Mesenchymal stem cell (in vitro differentiated cells and primary cell): ENCODE measurements around the gene ERBB4.
A peak's percentile ranks its signal among the peaks of the same experiment; 100 is the strongest.

ENCODE experiments used
- DNase-seq: peaks from one replicate; pipeline ENCODE4 v3.0.0-alpha.2; 2013
- H2AFZ ChIP-seq: one replicate; pipeline ENCODE4 v1.6.1; 2013; ENCODE audit warnings: low read depth, mild to moderate bottlenecking, control low read depth, inconsistent platforms, low read length, moderate library complexity
- H2AK5ac ChIP-seq: 2 replicates; pipeline ENCODE4 v1.6.1; 2013; ENCODE audit warnings: low read length, moderate library complexity, mild to moderate bottlenecking, inconsistent platforms; ENCODE audit not compliant: severe bottlenecking
- H2BK120ac ChIP-seq: one replicate; pipeline ENCODE4 v1.6.1; 2013; ENCODE audit warnings: low read depth, mild to moderate bottlenecking, inconsistent platforms, low read length, moderate library complexity
- H2BK12ac ChIP-seq, 2 experiments: one replicate each; pipeline ENCODE4 v1.6.1; 2013; ENCODE audit warnings: inconsistent platforms in 2 of 2, low read length in 2 of 2, mild to moderate bottlenecking in 2 of 2, moderate library complexity in 2 of 2, control low read depth in 1 of 2
- H2BK15ac ChIP-seq: one replicate; pipeline ENCODE4 v1.6.1; 2013; ENCODE audit warnings: mild to moderate bottlenecking, low read depth, inconsistent platforms; ENCODE audit not compliant: poor library complexity, severe bottlenecking
- H2BK5ac ChIP-seq: 2 replicates; pipeline ENCODE4 v1.6.1; 2013; ENCODE audit warnings: low read depth, mild to moderate bottlenecking, low read length, control low read depth, inconsistent platforms; ENCODE audit not compliant: poor library complexity, severe bottlenecking
- H3K14ac ChIP-seq, 2 experiments: one replicate each; pipeline ENCODE4 v1.6.1; 2013; ENCODE audit warnings: inconsistent platforms in 2 of 2, low read length in 2 of 2, control low read depth in 1 of 2, mild to moderate bottlenecking in 1 of 2, moderate library complexity in 1 of 2
- H3K18ac ChIP-seq, 2 experiments: one replicate each; pipeline ENCODE4 v1.6.1; 2013; ENCODE audit warnings: inconsistent platforms in 2 of 2, low read length in 2 of 2, control low read depth in 1 of 2, low read depth in 1 of 2, mild to moderate bottlenecking in 1 of 2
- H3K23ac ChIP-seq, 2 experiments: one replicate each; pipeline ENCODE4 v1.6.1; 2013; ENCODE audit warnings: inconsistent platforms in 2 of 2, low read length in 2 of 2, mild to moderate bottlenecking in 2 of 2, moderate library complexity in 2 of 2, control low read depth in 1 of 2
- H3K27ac ChIP-seq: 2 replicates; pipeline ENCODE4 v1.5.1; 2013; ENCODE audit warnings: mild to moderate bottlenecking, moderate library complexity, low read length, control low read depth, inconsistent platforms; ENCODE audit not compliant: poor library complexity, severe bottlenecking
- H3K27me3 ChIP-seq, 2 experiments: 2 replicates each; pipeline versions ENCODE4 v1.6.1 to v1.7.0; 2013; ENCODE audit warnings: low read length in 2 of 2, mild to moderate bottlenecking in 2 of 2, moderate library complexity in 2 of 2, control low read depth in 1 of 2, inconsistent platforms in 1 of 2; ENCODE audit not compliant: control insufficient read depth in 1 of 2, insufficient read depth in 1 of 2
- H3K36me3 ChIP-seq, 2 experiments: 2 replicates each; pipeline versions ENCODE4 v1.6.1 to v1.7.0; 2013; ENCODE audit warnings: low read length in 2 of 2, control low read depth in 1 of 2, inconsistent platforms in 1 of 2, low read depth in 1 of 2, mild to moderate bottlenecking in 1 of 2; ENCODE audit not compliant: insufficient read depth in 2 of 2, control insufficient read depth in 1 of 2
- H3K4ac ChIP-seq, 2 experiments: one replicate each; pipeline ENCODE4 v1.6.1; 2013; ENCODE audit warnings: inconsistent platforms in 2 of 2, low read length in 2 of 2, mild to moderate bottlenecking in 2 of 2, moderate library complexity in 2 of 2, control low read depth in 1 of 2, low read depth in 1 of 2
- H3K4me1 ChIP-seq: 2 replicates; pipeline ENCODE4 v1.6.1; 2013; ENCODE audit warnings: low read depth, low read length, control low read depth; ENCODE audit not compliant: control insufficient read depth, insufficient read depth
- H3K4me2 ChIP-seq: 2 replicates; pipeline ENCODE4 v1.6.1; 2013; ENCODE audit warnings: low read length, mild to moderate bottlenecking, inconsistent platforms; ENCODE audit not compliant: poor library complexity, severe bottlenecking
- H3K4me3 ChIP-seq, 2 experiments: 2 replicates each; pipeline versions ENCODE4 v1.5.1 to v1.7.0; 2013; ENCODE audit warnings: low read length in 2 of 2, mild to moderate bottlenecking in 2 of 2, control low read depth in 1 of 2, low read depth in 1 of 2; ENCODE audit not compliant: insufficient read depth in 1 of 2
- H3K79me1 ChIP-seq: replicated peaks from 2 replicates; pipeline ENCODE4 v1.6.1; 2013; ENCODE audit warnings: mild to moderate bottlenecking, control low read depth, low read length, inconsistent platforms; ENCODE audit not compliant: poor library complexity, severe bottlenecking
- H3K9ac ChIP-seq: 2 replicates; pipeline ENCODE4 v1.7.0; 2013; ENCODE audit warnings: mild to moderate bottlenecking, low read length, moderate library complexity
- H3K9me3 ChIP-seq: 2 replicates; pipeline ENCODE4 v1.7.0; 2013; ENCODE audit warnings: mild to moderate bottlenecking, low read length; ENCODE audit not compliant: control insufficient read depth
- H4K8ac ChIP-seq: one replicate; pipeline ENCODE4 v1.6.1; 2013; ENCODE audit warnings: inconsistent platforms, mild to moderate bottlenecking, low read length, moderate library complexity
- H4K91ac ChIP-seq: one replicate; pipeline ENCODE4 v1.6.1; 2013; ENCODE audit warnings: mild to moderate bottlenecking, low read length, inconsistent platforms
- WGBS: methylation state at CpG from one replicate; pipeline ENCODE4 v1.1.7; 2013; ENCODE audit warnings: mixed read lengths; 5-methylcytosine and 5-hydroxymethylcytosine counted together

Gene ERBB4

DNA sequence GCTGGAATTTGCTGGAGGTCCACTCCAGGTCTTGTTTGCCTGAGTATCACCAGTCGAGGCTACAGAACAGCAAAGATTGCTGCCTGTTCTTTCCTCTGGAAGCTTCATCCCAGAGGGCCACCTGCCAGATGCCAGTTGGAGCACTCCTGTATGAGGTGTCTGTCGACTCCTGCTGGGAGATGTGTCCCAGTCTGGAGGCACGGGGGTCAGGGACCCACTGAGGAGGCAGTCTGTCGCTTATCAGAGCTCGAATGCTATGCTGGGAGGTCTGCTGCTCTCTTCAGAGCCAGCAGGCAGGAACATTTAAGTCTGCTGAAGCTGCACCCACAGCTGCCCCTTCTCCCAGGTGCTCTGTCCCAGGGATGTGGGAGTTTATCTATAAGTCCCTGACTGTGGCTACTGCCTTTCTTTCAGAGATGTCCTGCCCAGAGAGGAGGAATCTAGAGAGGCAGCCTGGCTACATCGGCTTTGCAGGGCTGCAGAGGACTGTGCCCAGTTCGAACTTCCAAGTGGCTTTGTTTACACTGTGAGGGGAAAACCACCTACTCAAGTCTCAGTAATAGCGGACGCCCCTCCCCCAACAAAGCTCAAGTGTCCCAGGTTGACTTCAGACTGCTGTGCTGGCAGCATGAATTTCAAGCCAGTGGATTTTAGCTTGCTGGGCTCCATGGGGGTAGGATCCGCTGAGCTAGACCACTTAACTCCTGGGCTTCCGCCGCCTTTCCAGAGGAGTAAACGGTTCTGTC, 301.1 kb downstream of the ERBB4 start:
- H3K4ac ChIP-seq, result no peak overlapping the region
- no peak overlapping the region for H2AK5ac ChIP-seq
- 74% methylated on average over 13 of the region's 13 CpGs for WGBS
- H4K8ac ChIP-seq, result peak overlapping the region; percentile 4
- no peak overlapping the region for H2BK5ac ChIP-seq
- H3K14ac ChIP-seq, result no peak overlapping the region
- no peak overlapping the region for H2AFZ ChIP-seq
- H3K4me2 ChIP-seq, result no peak overlapping the region
- H3K9me3 ChIP-seq, result no peaks in the 10 kb centered on the region
- no peaks in the 10 kb centered on the region for H3K79me1 ChIP-seq
- H2BK120ac ChIP-seq, result no peak overlapping the region
- no peaks in the 10 kb centered on the region for H3K27me3 ChIP-seq
- no peak overlapping the region for H2BK15ac ChIP-seq
- H3K27ac ChIP-seq, result no peak overlapping the region
- no peak overlapping the region for H4K91ac ChIP-seq
- no peak for DNase-seq
- H3K4me3 ChIP-seq, result no peak overlapping the region
- H3K9ac ChIP-seq, result no peak overlapping the region
- no peak overlapping the region for H3K18ac ChIP-seq
- no peak overlapping the region for H2BK12ac ChIP-seq
- H3K36me3 ChIP-seq, result no peaks in the 10 kb centered on the region
- H3K4me1 ChIP-seq, result no peaks in the 10 kb centered on the region
- no peak overlapping the region for H3K23ac ChIP-seq

DNA sequence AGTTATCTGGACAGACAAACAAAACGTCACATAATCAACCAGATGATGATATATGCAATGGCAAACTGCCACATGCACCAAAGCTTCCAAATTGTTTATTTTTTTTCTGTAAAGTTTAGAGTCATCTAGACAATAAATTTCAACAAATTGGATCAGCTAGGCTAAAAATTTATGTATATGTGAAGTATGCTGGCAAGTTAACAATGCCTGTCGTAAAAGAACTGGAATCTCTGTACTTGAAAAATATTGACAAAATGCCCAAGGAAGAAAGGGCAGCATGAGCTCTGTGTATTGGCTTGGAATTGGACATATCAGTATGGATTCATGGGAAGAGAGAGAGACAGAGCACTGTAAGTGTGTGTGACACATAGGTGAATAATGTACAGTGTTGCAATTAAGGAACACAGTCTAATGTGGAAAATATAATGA, 309.8 kb downstream of the ERBB4 start:
- H3K14ac ChIP-seq, result no peak overlapping the region
- H3K4me2 ChIP-seq, result no peak overlapping the region
- peak; percentile 71 for DNase-seq
- no peak overlapping the region for H2BK12ac ChIP-seq
- no peaks in the 10 kb centered on the region for H3K79me1 ChIP-seq
- no peak overlapping the region for H2BK5ac ChIP-seq
- no peak overlapping the region for H2AK5ac ChIP-seq
- no peak overlapping the region for H2BK120ac ChIP-seq
- no peak overlapping the region for H3K4me3 ChIP-seq
- H3K36me3 ChIP-seq, result no peaks in the 10 kb centered on the region
- no peak overlapping the region for H3K23ac ChIP-seq
- no peak overlapping the region for H3K4ac ChIP-seq
- H3K27ac ChIP-seq, result no peak overlapping the region
- H3K18ac ChIP-seq, result no peak overlapping the region
- no peak overlapping the region for H4K91ac ChIP-seq
- H3K9ac ChIP-seq, result no peak overlapping the region
- H3K9me3 ChIP-seq, result no peaks in the 10 kb centered on the region
- no peaks in the 10 kb centered on the region for H3K4me1 ChIP-seq
- no peak overlapping the region for H2BK15ac ChIP-seq
- no peaks in the 10 kb centered on the region for H3K27me3 ChIP-seq
- no peak overlapping the region for H2AFZ ChIP-seq
- WGBS, result 14% methylated on average over 1 of the region's 2 CpGs
- H4K8ac ChIP-seq, result no peak overlapping the region

DNA sequence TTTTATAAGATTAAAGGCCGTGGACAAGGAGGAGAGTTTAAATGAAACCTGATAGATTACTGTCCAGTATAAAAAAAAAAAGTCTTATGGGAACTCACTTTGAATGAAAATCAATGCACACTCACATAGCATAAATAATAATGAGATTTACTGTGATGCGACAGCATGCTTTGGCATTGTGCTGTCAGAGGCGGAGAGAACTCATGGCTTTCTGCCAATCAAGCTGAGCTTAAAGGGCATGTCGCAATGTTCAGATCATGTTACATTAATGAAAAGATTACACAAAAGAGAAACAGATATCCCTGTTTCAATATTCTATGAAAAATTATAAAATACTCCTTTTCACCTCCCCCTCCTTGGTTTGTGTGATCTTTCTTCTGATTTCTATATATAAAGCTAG, 310.8 kb downstream of the ERBB4 start:
- no peak overlapping the region for H3K4me3 ChIP-seq
- H2AK5ac ChIP-seq, result no peak overlapping the region
- H2BK15ac ChIP-seq, result no peak overlapping the region
- H3K4ac ChIP-seq, result no peak overlapping the region
- no peak overlapping the region for H3K18ac ChIP-seq
- WGBS, result 76% methylated on average over 2 of the region's 4 CpGs
- H3K27me3 ChIP-seq, result no peaks in the 10 kb centered on the region
- no peak overlapping the region for H2BK12ac ChIP-seq
- DNase-seq, result peak; percentile 71
- H2BK120ac ChIP-seq, result no peak overlapping the region
- H2BK5ac ChIP-seq, result no peak overlapping the region
- no peaks in the 10 kb centered on the region for H3K4me1 ChIP-seq
- H3K36me3 ChIP-seq, result no peaks in the 10 kb centered on the region
- no peak overlapping the region for H3K27ac ChIP-seq
- H3K79me1 ChIP-seq, result no peaks in the 10 kb centered on the region
- H3K23ac ChIP-seq, result no peak overlapping the region
- no peak overlapping the region for H3K4me2 ChIP-seq
- H2AFZ ChIP-seq, result no peak overlapping the region
- no peaks in the 10 kb centered on the region for H3K9me3 ChIP-seq
- H4K91ac ChIP-seq, result no peak overlapping the region
- H4K8ac ChIP-seq, result no peak overlapping the region
- peak overlapping the region; percentile 16 for H3K9ac ChIP-seq
- no peak overlapping the region for H3K14ac ChIP-seq

DNA sequence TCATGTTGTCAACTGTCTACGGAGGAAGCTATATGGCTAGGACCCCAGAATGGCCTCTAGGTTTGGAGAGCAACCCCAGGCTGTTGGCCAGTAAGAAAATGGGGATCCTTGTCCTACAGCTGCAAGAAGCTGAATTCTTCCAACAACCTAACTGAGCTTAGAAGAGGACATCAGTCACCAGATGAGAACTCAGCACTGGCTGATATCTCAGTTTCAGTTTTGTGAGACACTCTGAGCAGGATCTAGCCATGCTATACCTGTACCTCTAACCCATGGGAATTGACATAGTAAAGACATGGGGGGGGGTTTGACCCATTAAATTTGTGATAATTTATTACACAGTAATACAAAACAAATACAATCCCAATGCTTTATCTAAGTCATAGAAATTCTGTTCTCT, 312.5 kb downstream of the ERBB4 start:
- H3K4me2 ChIP-seq, result no peak overlapping the region
- H4K8ac ChIP-seq, result no peak overlapping the region
- H2BK5ac ChIP-seq, result no peak overlapping the region
- no peaks in the 10 kb centered on the region for H3K27me3 ChIP-seq
- H3K27ac ChIP-seq, result no peak overlapping the region
- no peak overlapping the region for H2AFZ ChIP-seq
- no peak overlapping the region for H2BK15ac ChIP-seq
- no peaks in the 10 kb centered on the region for H3K36me3 ChIP-seq
- 100% methylated on average over 1 of the region's 1 CpG for WGBS
- H3K14ac ChIP-seq, result no peak overlapping the region
- no peak for DNase-seq
- no peak overlapping the region for H2BK12ac ChIP-seq
- H3K9ac ChIP-seq, result no peak overlapping the region
- H3K4ac ChIP-seq, result no peak overlapping the region
- H2BK120ac ChIP-seq, result no peak overlapping the region
- H3K23ac ChIP-seq, result no peak overlapping the region
- no peaks in the 10 kb centered on the region for H3K4me1 ChIP-seq
- no peak overlapping the region for H4K91ac ChIP-seq
- no peak overlapping the region for H2AK5ac ChIP-seq
- H3K9me3 ChIP-seq, result no peaks in the 10 kb centered on the region
- no peak overlapping the region for H3K4me3 ChIP-seq
- no peak overlapping the region for H3K18ac ChIP-seq
- no peaks in the 10 kb centered on the region for H3K79me1 ChIP-seq
